HG03521 (cell line): Measurements from ENCODE around the gene SLF2.

ENCODE experiments used
- ATAC-seq: cut with Tn5 transposase; IDR thresholded peaks from one replicate; pipeline ENCODE4 v1.9.1; 2021; ENCODE audit warnings: mild to moderate bottlenecking, moderate library complexity; ENCODE audit not compliant: unreplicated experiment

SLF2 gene

DNA sequence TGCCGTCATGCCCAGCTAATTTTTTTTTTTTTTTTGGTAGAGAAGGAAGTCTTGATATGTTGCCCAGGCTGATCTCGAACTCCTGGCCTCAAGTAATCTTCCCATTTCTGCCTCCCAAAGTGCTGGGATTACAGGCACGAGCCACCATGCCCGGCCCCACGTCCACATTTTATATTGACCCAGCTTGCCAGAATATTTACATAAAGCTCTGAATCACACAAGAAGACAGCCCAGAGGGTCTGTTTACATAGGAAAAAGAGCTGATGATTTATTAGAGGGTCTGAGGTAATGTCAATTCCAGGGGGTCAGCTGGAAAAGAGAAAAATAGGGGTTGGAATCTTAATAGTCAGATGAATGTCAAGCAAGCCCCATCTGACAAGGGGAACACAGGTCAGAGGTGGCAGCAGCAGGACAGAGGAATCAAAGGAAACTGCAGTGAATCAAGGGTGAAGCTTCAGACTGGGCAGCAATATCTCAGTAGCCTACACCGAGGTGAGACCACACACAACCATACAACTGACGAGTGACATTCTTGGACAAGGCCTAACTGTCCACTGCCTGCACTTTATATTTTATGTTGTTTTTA, 15.8 kb upstream of the SLF2 start:
- no peak for ATAC-seq

GRCh38 chr10:100897976-100898375, 14.8 kb upstream of the SLF2 start:
- ATAC-seq = no peak

DNA sequence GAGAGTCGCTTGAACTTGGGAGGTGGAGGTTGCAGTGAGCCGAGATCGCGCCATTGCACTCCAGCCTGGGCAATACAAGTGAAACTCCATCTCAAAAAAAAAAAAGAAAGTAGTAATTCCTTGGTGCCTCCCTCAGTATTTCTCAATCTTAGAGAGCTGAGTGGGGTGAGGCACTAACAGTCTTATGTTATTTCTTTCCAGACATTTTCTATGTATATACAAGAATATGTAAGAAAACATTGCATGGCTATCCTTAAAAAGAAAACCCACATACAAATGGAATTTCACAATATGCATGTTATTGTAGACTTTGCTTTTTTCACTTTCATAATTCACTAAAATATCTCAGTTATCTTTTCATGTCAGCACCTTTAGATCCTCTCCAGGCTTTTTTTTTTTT, 13.6 kb upstream of the SLF2 start:
- no peak for ATAC-seq

- no peak for ATAC-seq
Observed at GRCh38 chr10:100901051-100901450, 11.7 kb upstream of the SLF2 start.

GRCh38 chr10:100902622-100903021, 10.1 kb upstream of the SLF2 start:
- no peak for ATAC-seq

DNA sequence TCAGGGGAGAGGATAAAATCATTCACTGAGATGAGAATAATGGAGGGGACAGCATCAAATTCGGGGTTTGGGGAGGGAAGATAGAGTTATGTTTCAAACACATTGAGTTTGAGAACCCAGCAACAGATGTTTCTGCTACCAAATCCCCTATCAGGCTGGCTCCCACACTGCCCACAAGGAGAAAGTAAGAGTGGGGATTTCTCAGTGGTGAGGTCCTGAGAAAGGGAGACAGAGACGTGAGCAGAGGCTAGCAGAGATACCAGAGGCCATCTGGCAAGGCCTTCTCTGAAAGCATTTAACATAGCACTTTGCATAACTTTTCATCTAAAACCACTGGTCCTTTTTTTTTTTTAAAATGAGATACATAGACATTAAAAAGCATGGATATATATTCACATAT, 7.8 kb upstream of the SLF2 start:
- ATAC-seq = no peak

DNA sequence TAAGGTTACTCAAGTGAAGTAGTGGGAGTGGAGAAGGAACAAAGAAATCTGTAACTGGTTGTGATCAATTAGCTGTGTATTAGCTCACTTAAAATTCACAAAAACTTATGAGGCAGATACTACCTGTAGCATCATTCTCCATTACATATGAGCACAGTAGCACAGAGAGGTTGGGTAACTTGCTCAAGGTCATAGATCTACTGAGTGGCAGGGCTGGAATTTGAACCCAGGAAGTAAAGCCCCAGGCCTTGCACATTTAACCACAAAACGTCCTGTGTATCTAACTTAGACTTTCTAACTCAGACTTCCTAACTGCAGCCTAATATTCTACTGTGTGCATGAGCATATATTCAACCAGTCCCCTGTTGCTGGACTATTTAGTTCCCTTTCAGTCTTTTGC, 5.6 kb upstream of the SLF2 start:
- ATAC-seq = no peak

DNA sequence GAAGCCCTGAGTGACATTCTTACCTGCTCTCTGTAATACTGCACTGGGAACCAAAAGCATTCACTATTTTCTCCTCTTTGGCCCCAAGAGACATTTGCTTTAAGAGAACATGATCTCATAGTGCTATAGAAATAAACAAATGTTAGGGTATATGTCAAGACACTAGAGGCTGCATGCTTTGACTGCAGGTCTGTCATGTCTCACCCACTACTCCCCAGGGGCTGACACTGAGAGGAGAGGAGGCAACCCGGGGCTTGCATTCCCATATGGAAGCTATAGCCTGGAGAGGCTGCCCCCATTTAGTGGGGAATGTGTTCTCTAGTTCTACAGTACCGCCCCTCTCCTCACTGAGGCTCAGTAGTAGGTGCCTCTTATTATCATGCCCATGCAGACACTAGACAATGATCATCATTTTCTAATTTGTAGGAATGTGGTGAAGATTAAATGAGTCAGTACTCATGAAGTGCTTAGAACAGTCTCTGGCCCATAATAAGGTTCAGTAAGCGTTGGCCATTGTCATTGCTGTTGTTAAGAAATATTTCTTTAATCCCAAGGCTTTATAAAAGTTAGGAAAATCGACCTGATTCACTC, 4.9 kb upstream of the SLF2 start:
- no peak for ATAC-seq

GRCh38 chr10:100908378-100908777, 4.4 kb upstream of the SLF2 start:
- no peak for ATAC-seq

GRCh38 chr10:100909501-100910263, 3.1 kb upstream of the SLF2 start:
- no peak for ATAC-seq

DNA sequence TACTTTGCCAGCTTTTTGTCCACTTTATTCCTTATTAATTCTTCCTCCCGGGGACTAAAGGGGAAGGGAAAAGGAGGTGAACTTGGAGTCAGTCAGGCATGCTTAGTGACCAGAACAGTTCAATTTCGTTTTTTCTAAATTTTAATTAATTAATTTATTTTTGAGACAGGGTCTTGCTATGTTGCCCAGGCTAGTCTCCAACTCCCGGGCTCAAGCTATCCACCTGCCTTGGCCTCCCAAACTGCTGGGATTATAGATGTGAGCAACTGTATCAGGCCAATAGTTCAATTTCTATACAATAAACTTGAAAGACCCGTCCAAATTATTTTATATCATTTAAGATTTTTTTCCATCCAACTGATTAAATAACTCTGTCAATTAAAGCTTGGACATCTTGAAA, 1.3 kb upstream of the SLF2 start:
- no peak for ATAC-seq

DNA sequence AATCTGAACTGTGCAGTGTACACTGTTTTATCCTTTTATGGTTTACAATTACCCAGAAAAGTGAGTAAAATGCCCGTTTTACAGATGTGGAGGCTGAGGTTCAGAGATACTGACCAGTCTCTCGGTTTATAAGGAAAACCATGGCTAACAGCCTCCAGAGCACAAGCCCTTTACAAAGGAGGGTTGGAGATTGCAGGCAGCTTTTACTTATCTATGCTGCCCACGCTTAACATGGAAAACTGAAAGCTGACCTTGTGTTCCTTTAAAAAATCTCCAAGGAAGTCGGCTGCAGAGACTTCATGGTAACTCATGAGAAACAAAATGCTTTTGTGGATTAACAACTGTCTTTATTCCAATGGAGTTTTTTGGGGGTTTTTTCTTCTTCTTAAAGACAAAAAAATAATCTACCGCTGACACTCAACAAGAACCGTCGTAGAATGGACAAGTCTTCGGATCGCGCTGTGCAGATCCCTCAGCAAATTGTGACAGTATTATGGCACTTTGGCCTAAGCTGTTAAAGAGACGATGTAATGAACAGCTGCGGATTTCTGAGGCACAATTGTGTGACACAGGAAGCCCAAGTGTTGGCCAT, 654 bp upstream of the SLF2 start:
- no peak for ATAC-seq

DNA sequence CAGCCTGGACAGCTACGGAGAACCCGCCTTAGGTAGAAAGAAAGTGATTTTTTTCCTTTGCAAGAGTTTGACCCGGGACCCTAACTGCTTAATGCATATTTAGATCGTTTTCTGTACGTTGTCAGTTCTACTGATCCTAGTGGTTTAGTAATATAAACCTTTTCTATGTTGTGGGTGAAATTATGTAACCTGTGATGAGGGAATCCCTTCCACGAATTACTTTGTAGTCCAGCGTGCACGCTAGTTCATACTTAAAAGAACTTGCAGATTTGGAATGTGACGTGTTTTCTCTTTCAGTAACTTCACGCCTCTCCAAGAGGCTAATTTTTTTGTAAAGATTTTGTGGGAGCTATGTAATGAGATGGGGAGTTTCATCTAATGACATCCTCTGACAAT, 705 bp downstream of the SLF2 start:
- no peak for ATAC-seq

DNA sequence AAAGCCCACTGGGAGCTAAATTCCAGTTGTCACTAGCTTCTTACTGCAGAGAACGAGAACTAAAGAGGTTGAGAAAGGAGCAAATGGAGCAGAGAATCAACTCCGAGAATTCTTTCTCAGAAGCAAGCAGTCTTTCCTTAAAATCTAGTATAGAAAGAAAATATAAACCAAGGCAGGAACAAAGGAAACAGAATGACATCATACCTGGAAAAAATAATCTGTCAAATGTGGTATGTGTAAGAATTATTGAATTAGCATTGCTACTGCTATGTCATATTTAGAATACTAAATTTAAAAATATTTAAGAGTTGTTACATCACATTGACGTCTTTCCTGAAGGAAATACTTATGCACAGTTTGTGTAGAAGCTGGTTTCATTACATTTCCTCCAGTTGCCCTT, 4.3 kb downstream of the SLF2 start:
- no peak for ATAC-seq

- no peak for ATAC-seq
Observed at GRCh38 chr10:100923580-100923979, 10.8 kb downstream of the SLF2 start.

- no peak for ATAC-seq
Observed at GRCh38 chr10:100927266-100927665, 14.5 kb downstream of the SLF2 start.

GRCh38 chr10:100928039-100928438, 15.3 kb downstream of the SLF2 start:
- ATAC-seq = no peak

- no peak for ATAC-seq
Observed at GRCh38 chr10:100930368-100930767, 17.6 kb downstream of the SLF2 start.

GRCh38 chr10:100934084-100934659, 21.4 kb downstream of the SLF2 start:
- ATAC-seq = no peak

GRCh38 chr10:100939763-100940344, 27.1 kb downstream of the SLF2 start:
- no peak for ATAC-seq

DNA sequence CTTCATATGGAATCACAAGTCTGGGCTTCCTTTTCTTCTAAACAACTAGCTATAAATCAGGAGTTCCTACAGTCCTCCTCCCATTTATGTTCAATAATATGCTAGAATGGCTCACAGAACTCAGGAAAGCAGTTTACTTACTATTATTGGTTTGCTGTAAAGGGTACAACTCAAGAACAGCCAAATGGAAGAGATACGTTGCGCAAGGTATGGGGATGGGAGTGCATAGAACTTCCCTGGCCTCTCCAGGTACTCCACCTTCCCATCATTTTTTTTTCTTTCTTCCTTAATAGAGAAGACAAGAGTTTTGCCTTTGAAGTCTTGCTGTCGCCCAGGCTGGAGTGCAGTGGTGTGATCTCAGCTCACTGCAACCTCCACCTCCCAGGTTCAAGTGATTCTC, 29.5 kb downstream of the SLF2 start:
- ATAC-seq = no peak
